Neural crest cell (in vitro differentiated cells): Measurements from ENCODE around the gene DR1. TPM values are rescaled to one million over a fixed set of nuclear protein-coding genes. Genes with fewer than 3 reads are reported as not detected.

Experiments
- DNase-seq: peaks from one replicate; pipeline ENCODE4 v3.0.0; 2021; ENCODE audit warnings: low read depth, mixed read lengths, low spot score
- H3K27ac Mint-ChIP-seq: one replicate; pipeline ENCODE4 v1.8.0; 2021; ENCODE audit warnings: mild to moderate bottlenecking, mixed read lengths; ENCODE audit not compliant: unreplicated experiment
- H3K27me3 Mint-ChIP-seq: 2 replicates; pipeline ENCODE4 v1.8.0; 2021; ENCODE audit warnings: low read depth, mild to moderate bottlenecking, mixed read lengths
- H3K36me3 Mint-ChIP-seq: 2 replicates; pipeline ENCODE4 v1.8.0; 2021; ENCODE audit warnings: low read depth, mild to moderate bottlenecking, mixed read lengths
- H3K4me1 Mint-ChIP-seq: 2 replicates; pipeline ENCODE4 v1.8.0; 2021; ENCODE audit warnings: mixed read lengths
- H3K4me3 Mint-ChIP-seq: one replicate; pipeline ENCODE4 v1.8.0; 2021; ENCODE audit warnings: mild to moderate bottlenecking, mixed read lengths
- H3K9me3 Mint-ChIP-seq: 2 replicates; pipeline ENCODE4 v1.8.0; 2021; ENCODE audit warnings: mixed read lengths
- long read RNA-seq: library from polyadenylated mRNA; unstranded; transcript quantifications from one replicate; pipeline ENCODE4 v2.0.0, GENCODE V29; 2020
- total RNA-seq: library from RNA; stranded (reverse); gene quantifications from 2 replicates; pipeline ENCODE4 v1.2.1, GENCODE V29; 2021
- TF ChIP-seq, protein P1 (sequence below): fragments of 200-600 bp; sonication (generic); conservative IDR thresholded peaks from 2 replicates; pipeline ENCODE4 v1.5.0; 2021; ENCODE audit warnings: antibody characterized with exemption, mild to moderate bottlenecking

The DR1 gene
- total RNA-seq = 61.2 and 62.7 TPM in 2 replicates
- long read RNA-seq, full-length matches to known transcripts = 26 of 38 reads
- long read RNA-seq, partial matches to known transcripts = 0 of 38 reads
- long read RNA-seq, other reads (novel, unspliced or antisense) = 12 of 38 reads

DNA sequence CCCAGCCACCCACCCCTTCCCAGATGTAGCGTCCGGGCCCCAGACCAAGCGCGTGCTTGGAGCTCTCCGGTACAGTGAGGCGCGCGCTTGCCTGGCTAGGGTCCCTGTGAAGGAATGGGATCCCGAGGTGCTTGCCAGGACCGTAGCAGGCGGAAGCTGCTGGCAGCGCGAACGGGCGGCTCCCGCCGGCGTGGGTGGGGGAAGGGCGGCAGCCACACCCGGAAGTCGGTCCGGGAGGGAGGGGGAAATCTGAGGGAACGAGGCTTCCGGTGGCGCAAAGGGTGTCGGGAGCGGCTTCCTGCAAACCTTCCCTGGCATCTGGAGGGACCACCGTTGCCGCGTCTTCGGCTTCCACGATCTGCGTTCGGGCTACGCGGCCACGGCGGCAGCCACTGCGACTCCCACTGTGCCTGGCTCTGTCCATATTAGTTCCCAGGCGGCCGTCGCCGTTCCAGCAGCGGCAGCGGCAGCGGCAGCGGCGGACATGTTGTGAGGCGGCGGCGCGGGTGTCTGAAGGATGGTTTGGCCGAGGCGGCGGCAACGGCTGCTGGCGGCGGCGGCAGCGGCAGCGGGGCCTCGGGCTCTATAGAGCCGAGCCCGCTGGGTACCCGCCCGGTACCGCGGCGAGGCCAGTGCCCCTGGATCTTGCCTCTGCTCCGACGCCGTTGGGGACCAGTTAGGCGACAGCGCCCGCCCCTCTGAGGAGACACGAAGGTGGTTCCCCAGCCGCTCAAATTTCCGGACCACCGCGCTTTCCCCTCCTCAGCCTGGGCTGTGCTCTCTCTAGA is at the start of gene DR1:
Gene DR1 (plus strand): TSS at position 275 of the 788 bp plus-strand sequence. CDS start 739 bp downstream, outside the sequence.
- Mint-ChIP-seq H3K27ac (peak within 1 kb of the TSS; percentile 99), H3K36me3 (no peaks in the 10 kb centered on the region), H3K4me1 (peaks cover 36% of the 10 kb centered on the region), H3K4me3 (peak within 1 kb of the TSS; percentile 96), H3K27me3 (no peaks in the 10 kb centered on the region), H3K9me3 (no peaks in the 10 kb centered on the region)
- TF ChIP-seq, protein P1, sequence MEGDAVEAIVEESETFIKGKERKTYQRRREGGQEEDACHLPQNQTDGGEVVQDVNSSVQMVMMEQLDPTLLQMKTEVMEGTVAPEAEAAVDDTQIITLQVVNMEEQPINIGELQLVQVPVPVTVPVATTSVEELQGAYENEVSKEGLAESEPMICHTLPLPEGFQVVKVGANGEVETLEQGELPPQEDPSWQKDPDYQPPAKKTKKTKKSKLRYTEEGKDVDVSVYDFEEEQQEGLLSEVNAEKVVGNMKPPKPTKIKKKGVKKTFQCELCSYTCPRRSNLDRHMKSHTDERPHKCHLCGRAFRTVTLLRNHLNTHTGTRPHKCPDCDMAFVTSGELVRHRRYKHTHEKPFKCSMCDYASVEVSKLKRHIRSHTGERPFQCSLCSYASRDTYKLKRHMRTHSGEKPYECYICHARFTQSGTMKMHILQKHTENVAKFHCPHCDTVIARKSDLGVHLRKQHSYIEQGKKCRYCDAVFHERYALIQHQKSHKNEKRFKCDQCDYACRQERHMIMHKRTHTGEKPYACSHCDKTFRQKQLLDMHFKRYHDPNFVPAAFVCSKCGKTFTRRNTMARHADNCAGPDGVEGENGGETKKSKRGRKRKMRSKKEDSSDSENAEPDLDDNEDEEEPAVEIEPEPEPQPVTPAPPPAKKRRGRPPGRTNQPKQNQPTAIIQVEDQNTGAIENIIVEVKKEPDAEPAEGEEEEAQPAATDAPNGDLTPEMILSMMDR = no peak
- DNase-seq = peak; percentile 93

DNA sequence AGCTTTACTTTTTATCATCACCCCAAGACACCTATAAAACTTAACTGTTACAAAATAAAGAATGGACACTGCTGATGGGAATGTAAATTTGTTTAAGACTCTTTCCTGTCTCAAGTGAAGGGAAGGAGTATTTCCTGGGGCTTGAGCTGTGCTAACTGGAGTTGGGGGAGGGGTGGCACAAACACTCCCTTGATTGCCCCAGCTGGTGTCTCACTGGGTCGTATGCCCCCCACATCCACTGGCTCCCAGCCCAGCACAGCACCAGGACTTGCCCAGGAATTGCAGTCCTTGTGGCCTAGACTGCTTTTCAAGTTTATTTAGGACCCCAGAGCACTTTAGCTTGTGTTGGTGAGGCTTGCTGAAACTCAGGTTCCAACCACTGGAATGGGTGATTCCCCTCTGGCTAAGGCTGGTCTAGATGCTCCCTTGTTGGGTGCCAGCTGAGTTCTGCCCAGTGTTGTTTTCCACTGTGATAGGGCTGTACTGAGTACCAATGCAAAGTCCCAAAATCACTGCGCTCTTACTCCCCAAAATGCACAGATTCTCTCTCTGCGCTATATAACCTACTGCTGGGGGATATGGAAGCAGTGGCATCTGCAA is 49.1 kb upstream of the DR1 start:
- Mint-ChIP-seq H3K27ac (no peak overlapping the region), H3K4me1 (no peaks in the 10 kb centered on the region), H3K4me3 (no peak overlapping the region), H3K36me3 (no peaks in the 10 kb centered on the region), H3K27me3 (no peaks in the 10 kb centered on the region), H3K9me3 (peaks cover 3% of the 10 kb centered on the region)
- DNase-seq = no peak
- TF ChIP-seq, protein P1 = no peak

DNA sequence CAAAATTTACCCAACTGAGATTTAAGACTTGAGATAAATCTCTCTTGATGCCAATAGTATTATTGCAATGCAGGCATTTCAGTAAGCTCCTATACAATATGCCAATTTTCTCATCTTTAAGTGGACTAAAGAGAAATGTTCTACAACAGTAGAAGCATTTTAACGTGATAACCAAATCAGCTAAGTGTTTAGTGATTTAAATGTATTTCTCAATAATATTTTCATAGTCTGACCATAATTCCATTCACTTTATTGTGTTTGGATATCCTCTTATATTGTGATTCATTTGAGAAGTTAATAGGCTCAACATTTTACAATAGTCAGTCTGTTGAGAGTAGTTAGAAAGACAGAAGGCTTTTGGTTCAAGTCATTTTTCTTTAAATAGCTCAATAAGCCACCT is 44.6 kb upstream of the DR1 start:
- Mint-ChIP-seq H3K4me3 (no peak overlapping the region), H3K27ac (no peak overlapping the region), H3K4me1 (no peaks in the 10 kb centered on the region), H3K36me3 (no peaks in the 10 kb centered on the region), H3K27me3 (no peaks in the 10 kb centered on the region), H3K9me3 (no peaks in the 10 kb centered on the region)
- TF ChIP-seq, protein P1 = no peak
- no peak for DNase-seq

DNA sequence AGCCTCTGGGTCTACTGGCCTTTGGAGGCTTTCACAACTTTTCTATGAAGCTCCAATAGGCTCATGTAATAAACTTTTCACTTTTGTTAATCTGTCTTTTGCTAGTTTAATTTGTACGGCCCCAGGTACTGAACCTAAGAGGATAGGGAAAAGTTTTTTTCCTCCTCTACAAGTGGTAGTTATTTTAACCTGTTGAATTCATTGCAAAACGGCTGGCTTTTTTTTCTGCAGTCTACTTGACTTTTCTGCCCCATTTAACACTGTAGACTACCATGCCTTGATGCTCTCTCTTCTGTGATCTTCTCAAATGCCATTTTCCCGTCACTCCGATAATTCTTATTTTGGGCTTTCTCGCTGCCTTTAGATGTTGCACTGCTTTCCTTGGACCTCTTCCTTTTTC is 43.6 kb upstream of the DR1 start:
- Mint-ChIP-seq H3K27ac (no peak overlapping the region), H3K27me3 (no peaks in the 10 kb centered on the region), H3K36me3 (no peaks in the 10 kb centered on the region), H3K4me1 (no peaks in the 10 kb centered on the region), H3K4me3 (no peak overlapping the region), H3K9me3 (no peaks in the 10 kb centered on the region)
- DNase-seq = no peak
- TF ChIP-seq, protein P1 = no peak

DNA sequence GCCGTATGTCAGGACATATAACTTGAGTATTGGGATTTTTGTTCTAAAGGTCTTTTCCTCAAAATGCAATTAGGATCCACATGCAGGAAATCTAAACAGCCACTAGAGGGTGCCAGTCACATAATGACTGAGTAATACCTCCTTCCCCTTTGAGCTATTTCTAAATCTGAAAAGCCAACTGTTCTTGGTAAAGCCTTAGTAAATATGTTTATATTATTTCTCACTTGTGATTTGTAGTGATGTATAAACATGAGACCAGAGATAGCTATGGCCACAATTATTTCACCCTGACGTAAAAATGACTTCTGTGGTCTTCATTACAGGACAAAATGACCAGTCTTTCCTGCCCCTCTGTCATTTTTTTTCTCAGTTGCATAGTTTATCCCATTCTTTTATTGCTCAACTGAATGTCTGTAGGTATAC is 41.0 kb upstream of the DR1 start:
- DNase-seq = peak; percentile 31
- Mint-ChIP-seq H3K36me3 (no peaks in the 10 kb centered on the region), H3K9me3 (no peaks in the 10 kb centered on the region), H3K4me1 (no peaks in the 10 kb centered on the region), H3K4me3 (no peak overlapping the region), H3K27me3 (no peaks in the 10 kb centered on the region), H3K27ac (no peak overlapping the region)
- TF ChIP-seq, protein P1 = peak; percentile 94
